Bronchial epithelial cell (primary cell): ENCODE data around the gene WLS. TPM values are rescaled to one million over a fixed set of nuclear protein-coding genes. Genes with fewer than 3 reads are reported as not detected.

ENCODE experiments used
- DNase-seq: peaks from one replicate; pipeline ENCODE4 v3.0.0-alpha.2; 2010; ENCODE audit warnings: low read depth
- FAIRE-seq: peaks from 2 replicates; lab custom pipeline; 2011; peaks lifted over from hg19 to GRCh38; lab: Jason Lieb, UNC
- H3K27me3 ChIP-seq: 2 replicates; pipeline ENCODE4 v1.5.1; 2011; ENCODE audit warnings: low read length; ENCODE audit not compliant: control insufficient read depth, insufficient read depth
- H3K36me3 ChIP-seq: 2 replicates; pipeline ENCODE4 v1.5.1; 2011; ENCODE audit warnings: low read length; ENCODE audit not compliant: control insufficient read depth, insufficient read depth
- H3K4me3 ChIP-seq: 2 replicates; pipeline ENCODE4 v1.5.1; 2011; ENCODE audit warnings: mild to moderate bottlenecking, low read depth, low read length, control low read depth
- CTCF ChIP-seq: IDR thresholded peaks from 2 replicates; pipeline ENCODE4 v1.5.1; 2011; ENCODE audit warnings: mild to moderate bottlenecking, moderate library complexity, low read length, control low read depth, inconsistent platforms; ENCODE audit not compliant: insufficient read depth, severe bottlenecking
- total RNA-seq: library from RNA; depleted of rRNA; stranded (reverse); fragments of >200 nt; gene quantifications from 2 replicates; pipeline ENCODE4 v1.2.1, GENCODE V29; 2014

The WLS gene
- total RNA-seq, 1 donor from 2014 or later: 39.8 TPM

- no peak overlapping the region for H3K4me3 ChIP-seq
- H3K36me3 ChIP-seq: no peaks in the 10 kb centered on the region
- no peak for TF ChIP-seq CTCF
- FAIRE-seq (no peak), DNase-seq (no peak)
- no peaks in the 10 kb centered on the region for H3K27me3 ChIP-seq
These were observed 63.7 kb downstream of the WLS start for GRCh38 chr1:68168545-68169171.

- no peak for TF ChIP-seq CTCF
- no peak overlapping the region for H3K4me3 ChIP-seq
- no peaks in the 10 kb centered on the region for H3K27me3 ChIP-seq
- peaks cover 2% of the 10 kb centered on the region for H3K36me3 ChIP-seq
- FAIRE-seq (no peak), DNase-seq (no peak)
These were observed 65.1 kb downstream of the WLS start for GRCh38 chr1:68167211-68167610.

GRCh38 chr1:68166348-68166747 is 66.0 kb downstream of the WLS start:
- no peak for TF ChIP-seq CTCF
- DNase-seq (no peak), FAIRE-seq (no peak)
- Histone ChIP-seq H3K36me3 (peaks cover 2% of the 10 kb centered on the region), H3K4me3 (no peak overlapping the region), H3K27me3 (no peaks in the 10 kb centered on the region)

GRCh38 chr1:68165665-68166064 is 66.7 kb downstream of the WLS start:
- no peak for TF ChIP-seq CTCF
- no peak overlapping the region for H3K4me3 ChIP-seq
- FAIRE-seq: no peak
- no peaks in the 10 kb centered on the region for H3K27me3 ChIP-seq
- peaks cover 2% of the 10 kb centered on the region for H3K36me3 ChIP-seq
- no peak for DNase-seq

- Histone ChIP-seq H3K27me3 (no peaks in the 10 kb centered on the region), H3K36me3 (peaks cover 2% of the 10 kb centered on the region), H3K4me3 (no peak overlapping the region)
- DNase-seq (no peak), FAIRE-seq (no peak)
- no peak for TF ChIP-seq CTCF
These were observed 67.4 kb downstream of the WLS start for GRCh38 chr1:68164918-68165317.

GRCh38 chr1:68163220-68163619 is 69.1 kb downstream of the WLS start:
- H3K27me3 ChIP-seq: no peaks in the 10 kb centered on the region
- no peak for DNase-seq
- FAIRE-seq: peak; percentile 64
- peaks cover 3% of the 10 kb centered on the region for H3K36me3 ChIP-seq
- TF ChIP-seq CTCF: no peak
- H3K4me3 ChIP-seq: no peak overlapping the region
